ENCODE results near the gene CFTR.

GRCh38 chr7:117548035-117548434 lies 68.2 kb downstream of the CFTR start:
- no peak for TF ChIP-seq CTCF (IDR thresholded peaks at IDR 0.05; ENCODE audit: insufficient read depth, low read length, poor library complexity, severe bottlenecking)
- TF ChIP-seq EZH2phosphoT487 (conservative IDR thresholded peaks at IDR 0.05; ENCODE audit: low read length) = no peak
